ENCODE results near the gene AQP9. TPM values are rescaled to one million over a fixed set of nuclear protein-coding genes. Genes with fewer than 3 reads are reported as not detected.

Gene AQP9
- total RNA-seq, 1 experiment from 2014 or later = not detected

GRCh38 chr15:58179206-58179605 is 41.0 kb downstream of the AQP9 start:
- no peak overlapping the region for H3K27ac ChIP-seq (ENCODE audit: low read depth, low read length, poor library complexity, severe bottlenecking)
- no peak for DNase-seq (ENCODE audit: low spot score)
- ChIA-PET CTCF (no interaction called here), POLR2A (ENCODE audit: low non-redundant PET) (no interaction called here)
- H3K27me3 ChIP-seq (replicated peaks; ENCODE audit: insufficient read depth, low read depth, low read length, poor library complexity) = peaks cover 6% of the 10 kb centered on the region
- H3K4me3 ChIP-seq (ENCODE audit: low read depth, low read length, poor library complexity, severe bottlenecking) = no peak overlapping the region
- intact Hi-C loops (cut with micrococcal nuclease; ENCODE audit: unreplicated experiment) = no loop called here
- no peaks in the 10 kb centered on the region for H3K4me1 ChIP-seq (ENCODE audit: insufficient read depth, low read length, poor library complexity, severe bottlenecking)
- H3K36me3 ChIP-seq (ENCODE audit: insufficient read depth, low read length, poor library complexity, severe bottlenecking) = no peaks in the 10 kb centered on the region
- no peaks in the 10 kb centered on the region for H3K9me3 ChIP-seq (ENCODE audit: low read depth, low read length, poor library complexity, severe bottlenecking)
- no TSS peak for BruUV-seq (replicated peaks)
- TF ChIP-seq EZH2 (IDR thresholded peaks at IDR 0.05; ENCODE audit: borderline replicate concordance, low read depth, low read length, poor library complexity, severe bottlenecking) (no peak), CTCF (conservative IDR thresholded peaks at IDR 0.05; ENCODE audit: low read depth, low read length) (no peak)

DNA sequence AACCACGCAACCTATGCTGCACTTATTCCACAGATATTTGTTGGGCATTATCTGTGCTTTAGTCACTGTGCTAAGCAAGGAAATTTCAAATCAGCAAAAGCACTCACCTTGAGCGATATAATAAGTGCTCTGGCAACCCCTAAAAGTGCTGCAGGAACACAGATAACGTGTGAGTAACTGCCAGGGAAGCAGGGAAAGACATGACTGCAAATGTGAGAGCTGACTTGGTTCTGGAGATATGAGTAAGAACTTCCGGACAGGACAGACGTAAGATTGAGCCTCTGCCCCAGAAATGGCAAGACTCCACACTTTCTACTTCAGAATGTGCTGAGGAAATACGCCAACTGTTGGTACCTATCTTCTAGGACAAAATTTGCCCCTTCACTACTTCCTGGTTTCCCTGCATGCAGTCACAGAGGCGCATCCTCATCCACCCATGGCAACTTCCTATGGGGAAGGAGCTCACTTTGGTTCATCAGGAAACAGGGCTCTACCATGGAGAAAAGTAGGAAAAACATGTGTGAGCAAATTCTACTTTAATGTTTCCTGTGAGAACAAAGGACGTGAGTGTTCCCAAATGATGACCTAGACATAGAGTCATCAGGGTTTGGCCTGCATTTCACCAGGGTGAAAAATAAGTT is 41.7 kb downstream of the AQP9 start:
- Histone ChIP-seq H3K4me3 (ENCODE audit: low read depth, low read length, poor library complexity, severe bottlenecking) (no peak overlapping the region), H3K4me1 (ENCODE audit: insufficient read depth, low read length, poor library complexity, severe bottlenecking) (no peaks in the 10 kb centered on the region), H3K27ac (ENCODE audit: low read depth, low read length, poor library complexity, severe bottlenecking) (no peak overlapping the region), H3K9me3 (ENCODE audit: low read depth, low read length, poor library complexity, severe bottlenecking) (no peaks in the 10 kb centered on the region), H3K27me3 (replicated peaks; ENCODE audit: insufficient read depth, low read depth, low read length, poor library complexity) (peaks cover 6% of the 10 kb centered on the region), H3K36me3 (ENCODE audit: insufficient read depth, low read length, poor library complexity, severe bottlenecking) (no peaks in the 10 kb centered on the region)
- intact Hi-C loops (cut with micrococcal nuclease; ENCODE audit: unreplicated experiment) = loop anchor here (5.0 to 10.0 kb wide), 2 partner anchors 103 to 445 kb away; no protein-coding TSS in a partner anchor
- POLR2A ChIA-PET (ENCODE audit: low non-redundant PET) = no interaction called here
- no peak for DNase-seq (ENCODE audit: low spot score)
- CTCF ChIA-PET = interaction anchor here (0.6 kb wide), 1 partner anchor 619 kb away, joined by 3 read pairs; no protein-coding TSS in a partner anchor
- BruUV-seq (replicated peaks) = no TSS peak
- TF ChIP-seq EZH2 (IDR thresholded peaks at IDR 0.05; ENCODE audit: borderline replicate concordance, low read depth, low read length, poor library complexity, severe bottlenecking) = no peak
- TF ChIP-seq CTCF (conservative IDR thresholded peaks at IDR 0.05; ENCODE audit: low read depth, low read length) = no peak

- Histone ChIP-seq H3K27me3 (replicated peaks; ENCODE audit: insufficient read depth, low read depth, low read length, poor library complexity) (peaks cover 6% of the 10 kb centered on the region), H3K4me1 (ENCODE audit: insufficient read depth, low read length, poor library complexity, severe bottlenecking) (no peaks in the 10 kb centered on the region), H3K4me3 (ENCODE audit: low read depth, low read length, poor library complexity, severe bottlenecking) (no peak overlapping the region), H3K36me3 (ENCODE audit: insufficient read depth, low read length, poor library complexity, severe bottlenecking) (no peaks in the 10 kb centered on the region), H3K9me3 (ENCODE audit: low read depth, low read length, poor library complexity, severe bottlenecking) (no peaks in the 10 kb centered on the region), H3K27ac (ENCODE audit: low read depth, low read length, poor library complexity, severe bottlenecking) (no peak overlapping the region)
- TF ChIP-seq EZH2 (IDR thresholded peaks at IDR 0.05; ENCODE audit: borderline replicate concordance, low read depth, low read length, poor library complexity, severe bottlenecking) (no peak), CTCF (conservative IDR thresholded peaks at IDR 0.05; ENCODE audit: low read depth, low read length) (peak; percentile 86)
- ChIA-PET POLR2A (ENCODE audit: low non-redundant PET) (no interaction called here), CTCF (no interaction called here)
- DNase-seq (ENCODE audit: low spot score) = peak; percentile 56
- no TSS peak for BruUV-seq (replicated peaks)
- intact Hi-C loops (cut with micrococcal nuclease; ENCODE audit: unreplicated experiment) = loop anchor here (1.0 to 10.0 kb wide), 4 partner anchors 105 to 622 kb away; no protein-coding TSS in a partner anchor
Measured at GRCh38 chr15:58182460-58183163, 44.4 kb downstream of the AQP9 start.
